Effector memory CD8-positive, alpha-beta T cell (primary cell): ENCODE data around the gene FRMPD1.
"Not testable (repeated sequence)": the region's sequence is repeated elsewhere in the genome, so short reads cannot be mapped to it uniquely, and the experiment has no call there.

Experiments
- ATAC-seq: fragments of 150-1000 bp; cut with Tn5 transposase; replicated peaks from 2 replicates; pipeline ENCODE4 v1.10.0; 2021; ENCODE audit warnings: mild to moderate bottlenecking, moderate library complexity
- DNase-seq, 3 experiments: peaks; one replicate each; pipeline ENCODE4 v3.0.0; 2021
- H3K27ac Mint-ChIP-seq, 2 donors: one replicate each; pipeline ENCODE4 v1.8.0; 2022; ENCODE audit warnings: mild to moderate bottlenecking in 2 of 2, mixed read lengths in 2 of 2, moderate library complexity in 2 of 2
- H3K27me3 Mint-ChIP-seq, 2 donors: one replicate each; pipeline ENCODE4 v1.8.0; 2022; ENCODE audit warnings: mixed read lengths in 2 of 2
- H3K36me3 Mint-ChIP-seq: one replicate; pipeline ENCODE4 v1.8.0; 2022; ENCODE audit warnings: mild to moderate bottlenecking, moderate library complexity, mixed read lengths; ENCODE audit not compliant: insufficient read depth
- H3K4me1 Mint-ChIP-seq, 2 donors: one replicate each; pipeline ENCODE4 v1.8.0; 2022; ENCODE audit warnings: low read depth in 2 of 2, mixed read lengths in 2 of 2
- H3K4me3 Mint-ChIP-seq, 2 donors: one replicate each; pipeline ENCODE4 v1.8.0; 2022; ENCODE audit warnings: mild to moderate bottlenecking in 2 of 2, mixed read lengths in 2 of 2, moderate library complexity in 2 of 2
- H3K9me3 Mint-ChIP-seq, 2 donors: one replicate each; pipeline ENCODE4 v1.8.0; 2022; ENCODE audit warnings: mixed read lengths in 2 of 2

FRMPD1 gene

GRCh38 chr9:37760416-37761161 is 109.8 kb downstream of the FRMPD1 start:
- no peak for DNase-seq
- peak overlapping the region in 1 of 2 donors; percentile 16 for H3K27ac Mint-ChIP-seq
- no peak for ATAC-seq
- peaks cover 18% of the 10 kb centered on the region for H3K36me3 Mint-ChIP-seq
- peaks cover 9 to 10% of the 10 kb centered on the region in 2 donors for H3K4me1 Mint-ChIP-seq
- no peak overlapping the region for H3K4me3 Mint-ChIP-seq
- no peaks in the 10 kb centered on the region for H3K27me3 Mint-ChIP-seq
- no peaks in the 10 kb centered on the region for H3K9me3 Mint-ChIP-seq

DNA sequence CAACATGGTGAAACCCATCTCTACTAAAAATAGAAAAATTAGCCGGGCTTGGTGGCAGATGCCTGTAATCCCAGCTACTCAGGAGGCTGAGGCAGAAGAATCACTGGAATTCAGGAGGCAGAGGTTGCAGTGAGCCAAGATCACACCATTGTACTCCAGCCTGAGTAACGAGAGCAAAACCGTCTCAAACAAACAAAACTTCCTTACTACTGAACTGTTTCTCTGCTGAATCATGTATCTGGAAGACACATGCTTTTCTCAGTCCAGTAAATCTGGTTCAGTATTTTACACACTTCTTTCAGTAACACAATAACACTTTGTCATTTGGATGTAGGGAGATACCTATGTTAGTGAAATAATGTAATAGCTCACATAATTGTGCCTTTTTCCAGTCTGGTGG is 110.8 kb downstream of the FRMPD1 start:
- Mint-ChIP-seq H3K27me3 (no peaks in the 10 kb centered on the region), H3K9me3 (no peaks in the 10 kb centered on the region), H3K36me3 (peaks cover 18% of the 10 kb centered on the region), H3K27ac (peak overlapping the region; percentile 16 to 53), H3K4me3 (no peak overlapping the region), H3K4me1 (peaks cover 9 to 11% of the 10 kb centered on the region in 2 donors)
- ATAC-seq = no peak
- no peak for DNase-seq

DNA sequence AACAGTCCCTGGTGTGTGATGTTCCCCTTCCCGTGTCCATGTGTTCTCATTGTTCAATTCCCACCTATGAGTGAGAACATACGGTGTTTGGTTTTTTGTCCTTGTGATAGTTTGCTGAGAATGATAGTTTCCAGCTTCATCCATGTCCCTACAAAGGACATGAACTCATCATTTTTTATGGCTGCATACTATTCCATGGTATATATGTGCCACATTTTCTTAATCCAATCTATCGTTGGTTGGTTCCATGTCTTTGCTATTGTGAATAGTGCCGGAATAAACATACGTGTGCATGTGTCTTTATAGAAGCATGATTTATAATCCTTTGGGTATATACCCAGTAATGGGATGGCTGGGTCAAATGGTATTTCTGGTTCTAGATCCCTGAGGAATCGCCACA is 114.5 kb downstream of the FRMPD1 start:
- not testable (repeated sequence) for H3K9me3 Mint-ChIP-seq, DNase-seq, H3K4me3 Mint-ChIP-seq, ATAC-seq, H3K27me3 Mint-ChIP-seq, H3K27ac Mint-ChIP-seq
- peaks cover 19% of the 10 kb centered on the region for H3K36me3 Mint-ChIP-seq
- H3K4me1 Mint-ChIP-seq = peaks cover 6 to 10% of the 10 kb centered on the region in 2 donors

GRCh38 chr9:37769306-37769705 is 118.6 kb downstream of the FRMPD1 start:
- Mint-ChIP-seq H3K4me3 (no peak overlapping the region), H3K4me1 (peaks cover 4 to 10% of the 10 kb centered on the region in 2 donors), H3K36me3 (peaks cover 25% of the 10 kb centered on the region), H3K27ac (peak overlapping the region; percentile 29 to 49), H3K9me3 (no peaks in the 10 kb centered on the region), H3K27me3 (no peaks in the 10 kb centered on the region)
- no peak for ATAC-seq
- no peak for DNase-seq

DNA sequence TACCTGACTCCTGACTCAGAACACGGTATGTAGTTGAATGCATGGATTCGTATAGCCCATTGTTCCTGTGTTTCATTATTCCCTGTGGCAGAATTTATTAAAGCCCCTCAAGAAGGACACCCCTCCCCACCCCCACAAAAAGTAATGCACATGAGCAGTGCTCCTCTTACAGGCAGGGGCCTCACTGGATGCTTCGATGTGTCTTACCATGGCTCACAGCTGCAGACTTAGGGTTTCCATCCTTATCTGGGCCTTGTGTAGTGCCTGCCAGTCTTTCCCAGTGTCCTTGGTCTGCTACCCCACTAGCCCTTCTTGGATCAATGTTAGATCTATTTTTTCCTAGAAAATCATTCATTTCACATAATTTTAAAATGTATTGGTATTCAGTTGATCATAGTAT is 119.2 kb downstream of the FRMPD1 start:
- Mint-ChIP-seq H3K36me3 (peaks cover 23% of the 10 kb centered on the region), H3K9me3 (no peaks in the 10 kb centered on the region), H3K27me3 (no peaks in the 10 kb centered on the region), H3K4me1 (peaks cover 4 to 10% of the 10 kb centered on the region in 2 donors), H3K27ac (peak overlapping the region in 1 of 2 donors; percentile 29), H3K4me3 (no peak overlapping the region)
- no peak for DNase-seq
- ATAC-seq = no peak

- ATAC-seq (no peak), DNase-seq (no peak)
- H3K4me1 Mint-ChIP-seq = peaks cover 3 to 4% of the 10 kb centered on the region in 2 donors
- H3K27me3 Mint-ChIP-seq = no peaks in the 10 kb centered on the region
- peaks cover 58% of the 10 kb centered on the region for H3K36me3 Mint-ChIP-seq
- H3K9me3 Mint-ChIP-seq = no peaks in the 10 kb centered on the region
- peak overlapping the region in 1 of 2 donors; percentile 25 for H3K27ac Mint-ChIP-seq
- H3K4me3 Mint-ChIP-seq = no peak overlapping the region
Measured at GRCh38 chr9:37775216-37775919, 124.6 kb downstream of the FRMPD1 start.

DNA sequence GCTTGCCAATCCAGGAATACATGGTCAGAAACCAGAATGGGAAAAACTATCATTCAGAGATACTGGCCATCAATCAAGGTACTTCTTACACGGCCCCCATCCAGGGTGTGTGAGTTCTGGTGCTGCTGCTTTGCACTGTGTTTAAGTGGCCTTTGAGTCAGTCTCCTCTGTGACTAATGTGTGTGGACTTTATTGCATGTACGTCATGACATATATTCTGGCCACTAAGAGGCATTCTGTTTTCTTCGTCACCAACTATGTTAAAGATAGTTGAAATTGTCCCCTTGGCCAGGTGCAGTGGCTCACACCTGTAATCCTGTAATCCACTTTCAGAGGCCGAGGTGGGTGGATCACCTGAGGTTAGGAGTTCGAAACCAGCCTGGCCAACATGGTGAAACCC is 125.6 kb downstream of the FRMPD1 start:
- no peak overlapping the region for H3K4me3 Mint-ChIP-seq
- DNase-seq (no peak), ATAC-seq (no peak)
- no peaks in the 10 kb centered on the region for H3K27me3 Mint-ChIP-seq
- H3K36me3 Mint-ChIP-seq = peaks cover 62% of the 10 kb centered on the region
- H3K9me3 Mint-ChIP-seq = no peaks in the 10 kb centered on the region
- no peak overlapping the region for H3K27ac Mint-ChIP-seq
- H3K4me1 Mint-ChIP-seq = peaks cover 3 to 9% of the 10 kb centered on the region in 2 donors

GRCh38 chr9:37778534-37778933 is 127.8 kb downstream of the FRMPD1 start:
- no peak for DNase-seq
- Mint-ChIP-seq H3K36me3 (peaks cover 61% of the 10 kb centered on the region), H3K9me3 (no peaks in the 10 kb centered on the region), H3K27ac (no peak overlapping the region), H3K27me3 (no peaks in the 10 kb centered on the region), H3K4me1 (peaks cover 11 to 21% of the 10 kb centered on the region in 2 donors), H3K4me3 (no peak overlapping the region)
- no peak for ATAC-seq

- ATAC-seq = no peak
- peaks cover 40% of the 10 kb centered on the region for H3K36me3 Mint-ChIP-seq
- DNase-seq = no peak
- H3K4me3 Mint-ChIP-seq = peak overlapping the region; percentile 99
- H3K4me1 Mint-ChIP-seq = peaks cover 26 to 39% of the 10 kb centered on the region in 2 donors
- H3K9me3 Mint-ChIP-seq = no peaks in the 10 kb centered on the region
- H3K27ac Mint-ChIP-seq = peak overlapping the region; percentile 99
- no peaks in the 10 kb centered on the region for H3K27me3 Mint-ChIP-seq
Measured at GRCh38 chr9:37784291-37784615, 133.5 kb downstream of the FRMPD1 start.

- peak; percentile 78 to 80 (median 79) for DNase-seq
- H3K36me3 Mint-ChIP-seq = peaks cover 34% of the 10 kb centered on the region
- H3K4me1 Mint-ChIP-seq = peaks cover 26 to 39% of the 10 kb centered on the region in 2 donors
Measured at GRCh38 chr9:37784616-37785483, 134.1 kb downstream of the FRMPD1 start, which contains the start of gene EXOSC3. Gene EXOSC3 (minus strand): TSS chr9:37785064. CDS start chr9:37785044, 20 bp downstream.

DNA sequence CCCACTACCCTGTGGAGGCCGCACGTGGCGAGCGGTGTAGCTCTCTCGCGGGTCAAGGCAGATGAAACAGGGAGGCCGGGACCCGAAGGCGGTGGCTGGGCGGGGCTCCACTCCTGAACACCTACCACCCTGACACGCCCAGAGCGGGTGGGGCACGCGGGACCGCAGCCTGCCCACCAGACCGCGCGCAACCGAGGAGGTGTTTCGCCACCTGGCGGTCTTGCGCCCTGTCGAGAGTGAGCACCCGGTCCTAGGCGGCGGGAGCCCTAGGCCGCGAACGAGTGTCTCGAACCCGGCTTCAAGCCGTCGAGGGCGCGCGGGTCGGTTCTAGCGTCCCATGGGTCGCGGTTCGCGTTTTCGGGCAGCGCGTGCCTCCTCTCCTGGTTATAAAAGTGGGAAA is 136.3 kb downstream of the FRMPD1 start:
- ATAC-seq = no peak
- no peak for DNase-seq
- Mint-ChIP-seq H3K4me3 (no peak overlapping the region), H3K27me3 (no peaks in the 10 kb centered on the region), H3K36me3 (peaks cover 18% of the 10 kb centered on the region), H3K4me1 (peaks cover 24 to 32% of the 10 kb centered on the region in 2 donors), H3K27ac (no peak overlapping the region), H3K9me3 (no peaks in the 10 kb centered on the region)

More at GRCh38 chr9:37784616-37785483, 134.1 kb downstream of the FRMPD1 start, which contains the start of gene EXOSC3:
- no peaks in the 10 kb centered on the region for H3K9me3 Mint-ChIP-seq
- peak within 1 kb of the TSS; percentile 99 for H3K27ac Mint-ChIP-seq
- H3K4me3 Mint-ChIP-seq = peak within 1 kb of the TSS; percentile 99
- peak; percentile 88 for ATAC-seq
- no peaks in the 10 kb centered on the region for H3K27me3 Mint-ChIP-seq

DNA sequence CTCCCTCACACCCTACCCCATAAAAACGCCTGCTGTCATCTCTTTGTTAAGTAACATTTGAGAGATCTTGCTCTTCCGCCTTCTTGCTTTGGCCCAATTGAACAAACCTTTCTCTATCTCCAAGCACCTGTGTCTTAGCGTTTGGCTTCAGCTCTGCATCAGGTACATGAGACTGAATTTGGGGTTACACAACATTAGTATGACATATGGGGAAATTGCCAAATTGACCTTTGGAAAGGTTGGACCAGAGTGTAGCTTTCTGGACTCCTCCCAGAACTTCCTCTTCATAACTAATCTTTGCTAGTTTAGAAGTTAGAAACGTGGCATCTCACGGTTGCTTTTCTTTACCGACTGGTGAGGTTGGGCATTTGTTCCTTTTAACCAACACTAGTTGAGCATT is 137.6 kb downstream of the FRMPD1 start:
- peaks cover 13% of the 10 kb centered on the region for H3K36me3 Mint-ChIP-seq

DNA sequence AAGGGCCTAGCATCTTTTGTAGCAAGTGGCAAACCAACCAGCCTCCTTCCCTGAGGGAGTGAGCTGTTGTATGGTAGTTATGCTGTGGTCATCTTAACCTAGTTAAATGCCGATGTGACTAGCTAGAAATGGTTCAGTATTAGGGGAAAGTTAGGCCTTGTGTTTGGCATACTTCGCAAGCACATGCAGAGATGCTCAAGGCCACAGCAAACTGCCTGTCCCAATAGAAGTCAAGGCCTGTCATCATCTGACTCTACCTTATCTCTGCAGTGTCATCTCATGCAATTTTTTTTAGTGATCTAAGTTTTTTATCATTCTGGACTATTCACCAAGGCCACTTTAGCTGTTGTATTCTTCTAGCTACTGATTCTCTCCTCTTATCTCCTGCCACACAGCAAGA is 139.3 kb downstream of the FRMPD1 start:
- Mint-ChIP-seq H3K4me3 (no peak overlapping the region), H3K27me3 (no peaks in the 10 kb centered on the region), H3K27ac (no peak overlapping the region), H3K4me1 (peaks cover 8 to 10% of the 10 kb centered on the region in 2 donors), H3K9me3 (no peaks in the 10 kb centered on the region), H3K36me3 (peaks cover 4% of the 10 kb centered on the region)
- DNase-seq (no peak), ATAC-seq (no peak)

More for the DNA sequence above, 137.6 kb downstream of the FRMPD1 start:
- DNase-seq = no peak
- H3K4me3 Mint-ChIP-seq = no peak overlapping the region
- H3K4me1 Mint-ChIP-seq = peaks cover 17 to 23% of the 10 kb centered on the region in 2 donors
- no peak for ATAC-seq
- H3K27me3 Mint-ChIP-seq = no peaks in the 10 kb centered on the region
- H3K27ac Mint-ChIP-seq = no peak overlapping the region
- H3K9me3 Mint-ChIP-seq = no peaks in the 10 kb centered on the region
